Measurements from ENCODE around the gene ZNF423.

The ZNF423 gene

GRCh38 chr16:49717689-49718088 lies 138.2 kb downstream of the ZNF423 start:
- H3K9me2 ChIP-seq (ENCODE audit: low read depth, low read length), result no peaks in the 10 kb centered on the region
- no peak overlapping the region for H2AFZ ChIP-seq (ENCODE audit: low read length)
- TF ChIP-seq EZH2 (IDR thresholded peaks at IDR 0.05; ENCODE audit: borderline replicate concordance, low read length) (no peak), CTCF (IDR thresholded peaks at IDR 0.05; ENCODE audit: low read length) (no peak)

DNA sequence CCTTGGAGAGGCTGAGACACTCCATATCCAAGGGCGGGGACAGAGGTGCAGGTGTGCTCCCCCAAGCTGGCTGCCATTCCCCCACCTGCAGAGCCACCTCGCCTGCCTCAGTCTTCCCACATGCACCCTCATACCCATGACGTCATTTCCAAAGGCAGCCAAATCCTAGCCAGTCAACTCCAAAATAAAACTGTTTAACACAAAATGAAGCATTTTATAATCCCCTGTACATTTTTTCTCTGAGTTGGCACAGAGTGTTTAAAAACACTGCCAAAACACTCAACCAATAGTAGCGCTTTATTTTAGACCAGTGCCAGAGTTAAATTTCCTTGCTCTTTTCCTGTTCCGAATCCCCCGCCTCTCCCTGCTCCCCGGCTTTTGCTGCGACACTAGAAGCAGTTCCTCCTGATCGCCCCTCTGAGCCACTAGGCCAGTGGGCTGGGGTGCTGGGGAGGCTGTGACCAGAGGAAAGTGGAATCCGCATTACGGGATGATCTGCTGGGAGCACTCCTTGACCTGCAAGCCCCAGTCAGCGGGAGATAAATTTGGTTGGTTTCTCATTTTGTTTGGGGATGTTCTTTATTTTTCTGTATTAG lies 139.5 kb downstream of the ZNF423 start:
- Histone ChIP-seq H2AFZ (ENCODE audit: low read length) (no peak overlapping the region), H3K4me3 (ENCODE audit: low read depth, low read length, poor library complexity, severe bottlenecking) (no peak overlapping the region), H3K4me2 (ENCODE audit: low read length) (no peak overlapping the region), H3F3A (ENCODE audit: insufficient read depth, low read length) (no peaks in the 10 kb centered on the region), H3K9ac (ENCODE audit: low read length) (no peak overlapping the region), H3K27me3 (ENCODE audit: insufficient read depth, low read length) (no peaks in the 10 kb centered on the region), H3K36me3 (ENCODE audit: insufficient read depth, low read length) (no peaks in the 10 kb centered on the region), H3K79me2 (ENCODE audit: insufficient read depth, low read length) (no peaks in the 10 kb centered on the region), H3K9me2 (ENCODE audit: low read depth, low read length) (no peaks in the 10 kb centered on the region), H4K20me1 (ENCODE audit: insufficient read depth, low read length) (no peaks in the 10 kb centered on the region), H3K27ac (ENCODE audit: low read depth, low read length, poor library complexity, severe bottlenecking) (no peak overlapping the region), H3K4me1 (ENCODE audit: insufficient read depth, low read length, severe bottlenecking) (no peaks in the 10 kb centered on the region), H3K9me3 (ENCODE audit: low read length) (no peaks in the 10 kb centered on the region)
- no peak for TF ChIP-seq CTCF (IDR thresholded peaks at IDR 0.05; ENCODE audit: low read length)
- no peak for TF ChIP-seq EZH2 (IDR thresholded peaks at IDR 0.05; ENCODE audit: borderline replicate concordance, low read length)

More at GRCh38 chr16:49717689-49718088, 138.2 kb downstream of the ZNF423 start:
- H3K4me3 ChIP-seq (ENCODE audit: low read depth, low read length, poor library complexity, severe bottlenecking), result no peak overlapping the region
- H3K79me2 ChIP-seq (ENCODE audit: insufficient read depth, low read length), result no peaks in the 10 kb centered on the region
- no peak overlapping the region for H3K27ac ChIP-seq (ENCODE audit: low read depth, low read length, poor library complexity, severe bottlenecking)
- H3K27me3 ChIP-seq (ENCODE audit: insufficient read depth, low read length), result no peaks in the 10 kb centered on the region
- H4K20me1 ChIP-seq (ENCODE audit: insufficient read depth, low read length), result no peaks in the 10 kb centered on the region
- no peak overlapping the region for H3K9ac ChIP-seq (ENCODE audit: low read length)
- H3K36me3 ChIP-seq (ENCODE audit: insufficient read depth, low read length), result no peaks in the 10 kb centered on the region
- no peaks in the 10 kb centered on the region for H3K4me1 ChIP-seq (ENCODE audit: insufficient read depth, low read length, severe bottlenecking)
- no peaks in the 10 kb centered on the region for H3F3A ChIP-seq (ENCODE audit: insufficient read depth, low read length)
- no peaks in the 10 kb centered on the region for H3K9me3 ChIP-seq (ENCODE audit: low read length)
- H3K4me2 ChIP-seq (ENCODE audit: low read length), result no peak overlapping the region

GRCh38 chr16:49713770-49714169 lies 142.1 kb downstream of the ZNF423 start:
- Histone ChIP-seq H3K79me2 (ENCODE audit: insufficient read depth, low read length) (no peaks in the 10 kb centered on the region), H2AFZ (ENCODE audit: low read length) (no peak overlapping the region), H3K27ac (ENCODE audit: low read depth, low read length, poor library complexity, severe bottlenecking) (no peak overlapping the region), H4K20me1 (ENCODE audit: insufficient read depth, low read length) (no peaks in the 10 kb centered on the region), H3K36me3 (ENCODE audit: insufficient read depth, low read length) (no peaks in the 10 kb centered on the region), H3K9me2 (ENCODE audit: low read depth, low read length) (no peaks in the 10 kb centered on the region), H3K9ac (ENCODE audit: low read length) (no peak overlapping the region), H3K4me2 (ENCODE audit: low read length) (no peak overlapping the region), H3K4me3 (ENCODE audit: low read depth, low read length, poor library complexity, severe bottlenecking) (no peak overlapping the region), H3K27me3 (ENCODE audit: insufficient read depth, low read length) (no peaks in the 10 kb centered on the region), H3K9me3 (ENCODE audit: low read length) (no peaks in the 10 kb centered on the region), H3K4me1 (ENCODE audit: insufficient read depth, low read length, severe bottlenecking) (no peaks in the 10 kb centered on the region), H3F3A (ENCODE audit: insufficient read depth, low read length) (no peaks in the 10 kb centered on the region)
- TF ChIP-seq EZH2 (IDR thresholded peaks at IDR 0.05; ENCODE audit: borderline replicate concordance, low read length) (no peak), CTCF (IDR thresholded peaks at IDR 0.05; ENCODE audit: low read length) (no peak)
